Right hindlimb (tissue), 1 donor: Measurements from ENCODE around the gene KLHDC4.

Experiments used
- DNase-seq: peaks from one replicate; pipeline ENCODE4 v3.0.0-alpha.2; 2018

KLHDC4 gene

GRCh38 chr16:87715231-87715630 lies 50.6 kb downstream of the KLHDC4 start:
- DNase-seq: no peak

GRCh38 chr16:87713451-87714229 lies 52.1 kb downstream of the KLHDC4 start:
- DNase-seq: no peak

- no peak for DNase-seq
These were observed 53.5 kb downstream of the KLHDC4 start for GRCh38 chr16:87712184-87712762.

GRCh38 chr16:87710887-87711286 lies 54.9 kb downstream of the KLHDC4 start:
- no peak for DNase-seq

GRCh38 chr16:87709677-87710076 lies 56.1 kb downstream of the KLHDC4 start:
- no peak for DNase-seq

GRCh38 chr16:87708881-87709638 lies 56.7 kb downstream of the KLHDC4 start:
- DNase-seq: no peak

GRCh38 chr16:87707714-87708580 lies 57.8 kb downstream of the KLHDC4 start:
- no peak for DNase-seq

- no peak for DNase-seq
These were observed 58.7 kb downstream of the KLHDC4 start for GRCh38 chr16:87707097-87707496.

GRCh38 chr16:87706278-87707000 lies 59.3 kb downstream of the KLHDC4 start:
- no peak for DNase-seq

GRCh38 chr16:87705771-87706277 lies 60.0 kb downstream of the KLHDC4 start:
- no peak for DNase-seq

GRCh38 chr16:87704754-87705353 lies 60.9 kb downstream of the KLHDC4 start:
- DNase-seq: no peak

- DNase-seq: no peak
These were observed 61.9 kb downstream of the KLHDC4 start for GRCh38 chr16:87703835-87704375.

GRCh38 chr16:87703071-87703470 lies 62.7 kb downstream of the KLHDC4 start:
- no peak for DNase-seq

GRCh38 chr16:87702325-87702811 lies 63.4 kb downstream of the KLHDC4 start:
- peak; percentile 59 for DNase-seq

- DNase-seq: no peak
These were observed 64.3 kb downstream of the KLHDC4 start for GRCh38 chr16:87701505-87701921.

- DNase-seq: no peak
These were observed 64.7 kb downstream of the KLHDC4 start for GRCh38 chr16:87701078-87701460.

- DNase-seq: no peak
These were observed 65.2 kb downstream of the KLHDC4 start for GRCh38 chr16:87700406-87701077.

GRCh38 chr16:87698676-87699199 lies 67.0 kb downstream of the KLHDC4 start:
- no peak for DNase-seq

- DNase-seq: no peak
These were observed 67.5 kb downstream of the KLHDC4 start for GRCh38 chr16:87698241-87698640.

- DNase-seq: no peak
These were observed 68.0 kb downstream of the KLHDC4 start for GRCh38 chr16:87697792-87698191.
